GM21529 (cell line): Measurements from ENCODE around the gene SMIM29.
A peak's percentile ranks its signal among the peaks of the same experiment; 100 is the strongest.

Experiments used
- ATAC-seq: cut with Tn5 transposase; IDR thresholded peaks from one replicate; pipeline ENCODE4 v1.9.1; 2021; ENCODE audit not compliant: unreplicated experiment

Gene SMIM29

GRCh38 chr6:34227761-34228421 lies 20.9 kb downstream of the SMIM29 start:
- no peak for ATAC-seq

GRCh38 chr6:34226731-34227586 lies 21.8 kb downstream of the SMIM29 start:
- no peak for ATAC-seq

DNA sequence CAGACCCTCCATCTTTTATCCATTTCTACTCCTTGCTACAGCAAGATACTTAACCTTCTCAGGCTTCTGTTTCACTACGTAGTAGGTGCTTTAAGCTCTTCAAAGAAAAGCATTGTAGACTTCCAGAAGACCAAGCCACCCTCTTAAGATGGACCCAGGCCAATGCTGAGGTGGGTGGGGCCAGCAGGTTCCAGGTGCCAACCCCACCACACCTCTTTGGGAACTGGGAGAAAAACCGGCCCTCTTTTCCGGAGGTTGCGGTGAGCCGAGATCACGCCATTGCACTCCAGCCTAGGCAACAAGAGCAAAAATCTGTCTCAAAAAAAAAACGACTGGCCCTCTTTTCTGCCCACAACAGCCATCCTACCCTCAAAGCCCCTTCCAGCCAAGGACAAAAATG lies 22.7 kb downstream of the SMIM29 start:
- ATAC-seq, result no peak

DNA sequence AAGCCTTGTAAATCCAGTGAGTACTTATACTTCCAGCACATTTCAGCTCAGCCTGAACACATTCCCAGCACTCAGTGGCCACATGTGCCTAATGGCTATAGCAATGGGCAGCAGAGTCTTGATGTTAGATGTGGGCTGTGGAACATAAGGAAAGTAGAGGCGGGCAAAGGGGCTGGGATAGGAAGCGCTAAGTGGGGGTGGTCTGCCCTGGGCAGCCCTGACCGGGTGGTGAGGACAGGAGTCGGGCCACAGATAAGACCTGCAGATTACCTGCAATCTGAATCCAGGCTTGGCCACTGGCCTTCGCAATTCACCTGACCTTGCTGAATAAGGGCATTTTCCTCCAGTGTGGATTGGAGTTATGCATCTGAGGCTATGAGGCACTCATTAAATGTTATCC lies 23.3 kb downstream of the SMIM29 start:
- ATAC-seq, result no peak

- ATAC-seq, result peak; percentile 78
Observed at GRCh38 chr6:34223956-34224940, 24.6 kb downstream of the SMIM29 start.

- ATAC-seq, result peak; percentile 19
Observed at GRCh38 chr6:34223381-34223955, 25.3 kb downstream of the SMIM29 start.

DNA sequence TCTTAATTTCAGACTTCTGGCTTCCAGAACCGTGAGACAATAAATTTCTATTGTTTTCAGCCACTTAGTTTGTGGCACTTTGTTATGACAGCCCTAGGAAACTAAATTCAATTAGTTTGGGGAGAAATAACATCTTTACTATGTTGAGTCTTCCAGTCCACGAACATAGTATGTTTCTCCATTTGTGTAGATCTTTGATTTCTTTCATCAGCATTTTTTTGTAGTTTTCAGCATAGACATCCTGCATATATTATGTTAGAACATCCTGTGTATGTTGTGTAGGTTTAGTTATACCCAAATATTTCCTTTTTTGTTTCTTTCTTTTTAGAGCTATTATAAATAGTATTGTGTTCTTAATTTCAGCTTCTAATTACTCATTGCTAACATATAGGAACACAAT lies 30.1 kb downstream of the SMIM29 start:
- ATAC-seq, result no peak

- no peak for ATAC-seq
Observed at GRCh38 chr6:34213772-34214171, 35.0 kb downstream of the SMIM29 start.

DNA sequence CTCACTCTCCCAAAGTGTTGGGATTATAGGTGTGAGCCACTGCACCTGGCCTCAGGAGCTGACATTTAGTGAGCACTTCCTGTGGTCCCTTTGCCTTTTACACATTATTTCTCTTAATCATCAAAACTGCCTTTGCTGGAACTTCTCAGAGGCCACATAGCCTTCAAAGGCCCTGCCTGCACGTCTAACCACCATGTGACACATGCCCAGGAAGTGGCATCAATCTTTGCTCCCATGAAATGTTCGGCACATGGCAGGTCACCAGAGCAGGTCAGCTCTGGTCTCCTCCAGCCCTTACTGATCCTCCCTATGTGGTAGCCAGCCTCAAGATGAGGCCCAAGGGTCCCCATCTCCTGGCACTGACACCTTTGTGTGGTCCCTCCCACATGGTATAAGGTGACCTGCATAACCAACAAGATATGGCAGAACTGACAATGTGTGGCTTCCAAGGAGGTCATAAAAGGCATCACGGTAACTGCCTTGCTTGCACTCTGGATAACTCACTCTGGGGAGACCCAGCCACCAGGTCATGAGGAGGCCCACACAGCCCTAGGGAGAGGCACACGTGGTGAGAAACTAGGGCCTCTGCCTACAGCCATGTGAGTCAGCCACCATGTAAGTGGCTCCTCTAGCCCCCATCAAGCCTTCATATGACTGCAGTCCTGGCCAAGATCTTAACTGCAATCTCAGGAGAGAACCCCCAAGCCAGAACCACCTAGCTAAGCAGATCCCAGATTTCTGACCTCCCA lies 40.9 kb downstream of the SMIM29 start:
- no peak for ATAC-seq

- no peak for ATAC-seq
Observed at GRCh38 chr6:34206726-34207125, 42.1 kb downstream of the SMIM29 start.

DNA sequence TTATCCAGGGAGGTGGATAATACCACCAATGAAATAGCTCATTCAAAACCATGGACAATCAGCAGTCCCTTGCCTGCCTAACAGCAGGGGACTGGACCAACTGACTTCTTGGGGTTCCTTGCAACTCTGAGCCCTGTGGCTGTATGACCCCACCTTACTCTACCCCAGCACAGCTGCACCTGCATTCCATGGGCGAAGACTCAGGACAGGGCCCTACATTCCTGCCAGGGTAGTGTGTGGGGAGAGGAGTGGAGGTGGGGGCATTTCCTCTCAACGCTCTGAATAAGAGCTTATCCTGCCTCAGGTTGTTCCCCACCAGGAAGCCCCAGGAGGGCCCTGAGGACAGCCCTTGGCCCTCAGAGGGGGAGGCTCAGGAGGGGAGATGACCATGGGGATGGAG lies 42.9 kb downstream of the SMIM29 start:
- ATAC-seq, result no peak

- no peak for ATAC-seq
Observed at GRCh38 chr6:34205466-34205865, 43.3 kb downstream of the SMIM29 start.

DNA sequence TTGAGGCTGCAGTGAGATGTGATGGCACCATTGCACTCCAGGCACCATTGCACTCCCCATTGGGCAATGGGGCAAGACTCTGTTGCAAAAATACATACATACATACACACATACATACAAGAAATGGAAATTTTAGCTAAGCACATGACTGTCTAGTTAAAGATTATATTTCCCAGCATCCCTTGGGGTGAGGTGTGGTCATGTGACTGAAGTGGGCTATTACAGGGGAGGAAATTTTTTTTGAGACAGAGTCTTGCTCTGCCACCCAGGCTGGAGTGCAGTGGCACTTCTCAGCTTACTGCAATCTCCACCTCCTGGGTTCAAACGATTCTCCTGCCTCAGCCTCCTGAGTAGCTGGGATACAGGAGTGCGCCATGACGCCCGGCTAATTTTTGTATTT lies 44.1 kb downstream of the SMIM29 start:
- ATAC-seq, result no peak

DNA sequence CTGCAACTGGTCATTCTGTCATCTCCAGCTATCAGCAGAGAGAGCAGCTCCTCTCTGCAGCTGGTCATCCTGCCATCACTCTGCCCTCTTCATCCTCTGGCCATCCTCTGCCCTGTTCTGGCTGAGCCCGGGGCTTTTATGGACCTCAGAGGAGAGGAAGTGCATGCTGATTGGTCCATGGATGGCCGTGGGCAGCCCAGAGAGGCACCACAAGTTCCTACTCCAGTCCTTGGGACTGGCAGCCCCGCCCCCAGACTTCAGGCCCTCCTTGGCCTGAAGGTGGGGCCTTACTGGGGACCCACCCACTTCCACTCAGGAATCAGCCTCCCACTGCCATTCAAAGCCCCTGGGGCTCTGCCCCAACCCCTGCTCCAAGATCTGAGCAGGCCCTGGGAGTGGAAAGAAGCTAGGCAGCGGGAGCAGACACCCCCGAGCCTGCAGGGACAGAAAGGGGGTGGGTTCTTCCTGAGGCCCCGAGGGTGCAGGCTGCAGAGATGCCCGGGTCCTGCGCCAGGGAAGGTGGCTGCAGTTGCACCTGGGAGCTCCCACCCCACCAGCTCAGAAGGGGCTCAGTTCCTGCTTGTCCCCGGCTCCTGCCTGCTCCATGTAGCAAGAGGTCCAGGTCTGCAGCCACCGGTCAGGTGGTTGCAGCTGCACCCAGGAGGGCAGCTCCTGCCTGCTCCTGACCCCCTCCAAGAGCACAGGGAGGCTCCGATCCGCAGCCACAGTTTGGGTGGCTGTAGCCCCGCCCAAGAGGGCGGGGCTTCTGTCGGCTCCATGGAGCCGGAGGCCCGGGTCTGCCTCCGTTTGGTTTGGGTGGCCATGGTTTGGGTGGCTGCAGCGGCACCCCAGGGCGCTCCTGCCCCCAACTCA lies 46.2 kb downstream of the SMIM29 start:
- ATAC-seq, result no peak

- ATAC-seq, result no peak
Observed at GRCh38 chr6:34201455-34202107, 47.2 kb downstream of the SMIM29 start.

- no peak for ATAC-seq
Observed at GRCh38 chr6:34200340-34200971, 48.4 kb downstream of the SMIM29 start.

GRCh38 chr6:34196833-34197195 lies 52.0 kb downstream of the SMIM29 start:
- ATAC-seq, result no peak
